Frontal cortex (tissue), 4 donors: Measurements from ENCODE around the gene MLST8. TPM values are rescaled to one million over a fixed set of nuclear protein-coding genes. Genes with fewer than 3 reads are reported as not detected.
A peak's percentile ranks its signal among the peaks of the same experiment; 100 is the strongest.

Experiments
- DNase-seq, 2 donors: peaks; one replicate each; pipeline ENCODE4 v3.0.0; 2012; ENCODE audit warnings: low spot score in 2 of 2
- FAIRE-seq: peaks from 2 replicates; lab custom pipeline; 2012; peaks lifted over from hg19 to GRCh38; lab: Jason Lieb, UNC
- total RNA-seq: library from RNA; depleted of rRNA; stranded (reverse); fragments of >200 nt; gene quantifications from one replicate; pipeline ENCODE4 v1.2.3, GENCODE V29; 2014
- donor health status: control.
- donor health status: control.
- donor health status: control.

MLST8 gene, protein sequence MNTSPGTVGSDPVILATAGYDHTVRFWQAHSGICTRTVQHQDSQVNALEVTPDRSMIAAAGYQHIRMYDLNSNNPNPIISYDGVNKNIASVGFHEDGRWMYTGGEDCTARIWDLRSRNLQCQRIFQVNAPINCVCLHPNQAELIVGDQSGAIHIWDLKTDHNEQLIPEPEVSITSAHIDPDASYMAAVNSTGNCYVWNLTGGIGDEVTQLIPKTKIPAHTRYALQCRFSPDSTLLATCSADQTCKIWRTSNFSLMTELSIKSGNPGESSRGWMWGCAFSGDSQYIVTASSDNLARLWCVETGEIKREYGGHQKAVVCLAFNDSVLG
- 6.9 TPM for total RNA-seq

- DNase-seq (peak; percentile 96 to 98), FAIRE-seq (no peak)
Measured at GRCh38 chr16:2205104-2205966, at the start of gene MLST8. Gene MLST8 (plus strand): TSS chr16:2205454. CDS start chr16:2206086, 632 bp downstream.

GRCh38 chr16:2155977-2156848 lies 49.0 kb upstream of the MLST8 start:
- no peak for DNase-seq
- FAIRE-seq: no peak

DNA sequence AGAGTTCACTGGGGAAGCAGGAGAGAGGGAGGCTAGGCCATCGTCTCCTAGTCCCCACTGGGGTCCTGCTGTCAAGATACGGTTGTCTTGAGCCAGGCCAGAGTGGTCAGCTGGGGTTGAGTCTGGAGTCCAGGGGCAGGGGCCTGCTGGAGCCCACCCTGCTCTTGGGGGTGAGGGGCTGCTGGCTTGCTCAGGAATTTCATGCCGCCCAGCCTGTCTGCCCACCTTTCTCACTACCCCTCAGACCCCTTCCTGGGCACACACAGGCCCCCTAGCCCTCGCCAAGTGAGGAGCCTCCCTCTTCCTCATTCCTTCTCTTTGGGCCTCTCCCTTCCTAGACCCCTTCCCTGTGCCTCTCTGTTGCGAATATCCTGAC lies 48.4 kb upstream of the MLST8 start:
- FAIRE-seq (no peak), DNase-seq (no peak)

- DNase-seq (no peak), FAIRE-seq (no peak)
Measured at GRCh38 chr16:2157480-2158261, 47.6 kb upstream of the MLST8 start.

DNA sequence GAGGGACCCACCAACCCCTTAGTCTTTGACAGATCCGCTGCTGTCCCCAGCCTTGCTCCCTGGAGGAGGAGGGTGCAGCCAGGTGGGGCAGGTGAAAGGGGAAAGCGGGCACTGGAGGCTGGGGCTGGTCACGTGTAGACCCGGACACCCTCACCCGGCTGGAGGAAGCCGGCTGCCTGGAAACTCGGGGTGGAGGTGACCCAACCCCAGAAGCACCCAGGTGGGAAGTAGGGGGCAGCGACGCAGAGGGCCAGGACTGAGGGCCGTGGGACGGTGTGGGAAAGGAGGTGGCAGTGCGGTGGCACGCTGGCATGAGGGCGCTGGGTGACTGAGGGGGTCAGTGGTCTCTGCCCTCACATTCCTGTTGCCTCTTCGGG lies 47.0 kb upstream of the MLST8 start:
- FAIRE-seq: no peak

DNA sequence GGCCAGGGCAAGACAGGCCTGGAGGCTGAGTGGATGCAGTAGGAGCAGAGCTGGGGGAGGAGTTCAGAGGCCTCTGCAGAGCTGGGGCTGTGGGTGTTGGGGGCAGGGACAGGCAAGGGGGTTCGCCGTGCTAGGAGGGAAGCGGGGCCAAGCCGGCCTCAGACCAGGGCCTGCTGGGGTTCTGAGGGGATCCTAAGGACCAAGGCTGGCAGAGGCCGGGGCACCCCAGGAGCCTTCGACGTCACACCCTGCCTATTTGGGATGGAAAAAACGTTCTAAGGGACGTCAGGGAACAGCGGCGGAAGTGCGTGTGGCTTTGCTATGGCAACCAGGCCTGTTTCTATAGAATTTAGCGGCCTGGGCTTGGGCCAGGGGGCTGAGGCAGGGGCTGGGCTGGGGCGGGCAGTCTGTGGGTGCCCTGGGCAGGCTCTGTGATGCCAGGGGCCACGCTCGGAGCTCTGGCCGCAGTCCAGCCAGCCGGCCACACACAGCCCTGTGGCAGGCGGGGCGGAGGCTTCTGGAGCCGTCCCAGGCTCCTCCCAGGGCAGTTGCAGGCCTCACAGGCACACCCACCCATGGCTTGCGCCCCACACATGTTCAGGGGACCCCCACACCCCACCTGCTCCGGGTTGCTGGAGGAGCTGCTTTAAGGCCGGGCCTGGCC lies 45.9 kb upstream of the MLST8 start:
- no peak for FAIRE-seq
- DNase-seq: peak; percentile 61 to 71

More for the DNA sequence above, 47.0 kb upstream of the MLST8 start:
- DNase-seq: no peak

DNA sequence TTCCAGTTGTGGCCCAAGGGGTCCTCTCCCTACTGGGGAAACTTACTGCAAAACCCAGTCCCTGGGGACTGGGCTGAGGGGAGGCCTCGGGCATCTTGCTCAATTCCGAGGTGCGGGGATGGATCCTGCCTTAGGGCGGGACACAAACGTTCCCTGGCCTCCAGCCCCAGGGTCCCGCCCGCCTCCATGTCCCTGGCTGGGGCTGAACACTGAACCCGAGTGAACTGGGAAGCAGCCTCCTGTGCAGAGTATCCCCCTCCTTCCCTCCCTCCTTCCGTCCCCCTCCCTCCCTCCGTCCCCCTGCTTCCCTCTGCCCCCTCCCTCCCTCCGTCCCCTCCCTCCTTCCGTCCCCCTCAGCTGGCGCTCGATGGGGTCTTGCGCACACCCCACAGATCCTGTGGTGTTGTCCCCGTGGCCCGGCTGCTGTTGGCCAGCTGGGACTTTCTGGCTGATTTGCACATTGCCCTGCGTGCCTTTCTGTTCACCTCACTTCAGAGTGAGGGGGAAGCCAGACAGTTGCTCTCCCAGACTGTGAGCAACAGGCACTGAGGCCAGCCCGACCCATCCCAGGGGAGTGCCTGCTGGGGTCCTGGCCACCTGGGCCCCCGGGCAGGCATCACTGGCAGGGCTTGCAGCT lies 44.2 kb upstream of the MLST8 start:
- FAIRE-seq (no peak), DNase-seq (no peak)

DNA sequence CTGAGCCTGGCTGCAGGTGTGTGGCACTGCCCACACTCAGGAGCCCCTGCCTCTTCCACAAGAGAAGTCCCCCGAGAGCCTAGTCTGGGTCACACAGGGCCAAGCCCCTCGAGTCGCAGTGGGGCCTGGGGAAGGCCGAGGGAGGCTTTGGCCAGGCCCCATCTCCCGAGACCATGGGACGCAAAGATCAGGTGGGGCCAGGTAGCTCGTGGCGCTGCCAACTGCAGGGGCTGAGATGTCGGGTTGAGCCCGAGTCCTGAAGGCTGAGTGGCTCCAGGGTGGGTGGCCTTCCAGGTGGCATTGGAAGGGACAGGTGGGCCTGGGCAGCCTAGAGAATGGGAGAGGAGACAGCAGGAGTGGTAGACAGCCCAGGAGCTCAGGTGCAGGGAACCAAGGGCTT lies 43.3 kb upstream of the MLST8 start:
- DNase-seq (no peak), FAIRE-seq (no peak)

GRCh38 chr16:2162676-2163118 lies 42.6 kb upstream of the MLST8 start:
- FAIRE-seq (no peak), DNase-seq (no peak)

DNA sequence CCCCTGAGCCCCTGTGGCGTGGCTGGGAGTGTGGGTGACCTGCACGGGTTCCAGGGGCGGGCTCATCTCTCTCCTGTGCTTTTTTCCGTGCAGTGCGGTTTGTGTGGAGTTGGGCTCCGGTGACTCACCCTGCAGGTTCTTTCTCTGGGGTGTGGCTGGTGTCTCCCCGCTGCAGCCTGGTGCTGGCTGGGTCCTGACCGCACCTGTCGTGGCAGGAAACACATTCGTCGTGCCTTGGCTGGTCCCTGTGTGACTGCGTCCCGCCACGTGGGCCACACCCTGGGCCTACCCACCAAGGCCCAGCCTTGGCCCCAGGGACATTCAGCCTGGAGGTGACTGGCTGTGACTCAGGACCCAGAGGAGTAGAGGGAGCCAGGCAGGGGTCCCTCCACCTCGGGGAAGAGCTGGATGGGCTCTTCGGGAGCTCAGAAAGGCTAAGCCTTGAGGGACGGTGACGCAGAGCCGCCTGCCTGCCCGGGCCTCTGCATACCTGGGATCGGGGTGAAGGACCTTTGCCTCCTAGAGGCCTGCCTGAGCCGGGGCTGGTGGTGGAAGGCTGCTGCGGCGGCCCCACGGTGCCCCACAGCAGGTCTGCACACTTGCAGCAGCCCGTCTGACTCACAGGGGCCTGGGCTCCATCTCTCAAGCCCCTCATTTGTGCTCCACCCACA lies 41.9 kb upstream of the MLST8 start:
- no peak for FAIRE-seq
- DNase-seq: no peak

DNA sequence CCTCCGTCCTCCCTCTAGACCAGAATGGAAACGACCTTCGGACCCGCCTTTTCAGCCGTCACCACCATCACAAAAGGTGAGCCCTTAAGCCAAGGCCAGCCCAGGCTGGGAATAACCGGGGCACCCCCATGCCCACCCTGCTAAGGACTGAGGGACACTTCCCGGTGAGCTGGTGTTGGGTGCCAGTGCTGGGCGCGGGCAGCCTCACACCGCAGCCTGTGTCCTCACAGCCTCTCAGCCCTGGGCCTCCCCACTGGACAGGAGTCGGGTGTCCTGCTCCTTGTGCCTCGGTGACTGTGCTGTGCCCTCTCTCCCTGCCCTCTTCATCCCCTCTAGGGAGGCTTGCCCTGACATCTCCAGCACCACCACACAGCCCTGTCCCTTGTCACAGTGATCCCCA lies 39.4 kb upstream of the MLST8 start:
- DNase-seq: no peak
- FAIRE-seq: no peak

- no peak for DNase-seq
- no peak for FAIRE-seq
Measured at GRCh38 chr16:2166263-2167067, 38.8 kb upstream of the MLST8 start.

DNA sequence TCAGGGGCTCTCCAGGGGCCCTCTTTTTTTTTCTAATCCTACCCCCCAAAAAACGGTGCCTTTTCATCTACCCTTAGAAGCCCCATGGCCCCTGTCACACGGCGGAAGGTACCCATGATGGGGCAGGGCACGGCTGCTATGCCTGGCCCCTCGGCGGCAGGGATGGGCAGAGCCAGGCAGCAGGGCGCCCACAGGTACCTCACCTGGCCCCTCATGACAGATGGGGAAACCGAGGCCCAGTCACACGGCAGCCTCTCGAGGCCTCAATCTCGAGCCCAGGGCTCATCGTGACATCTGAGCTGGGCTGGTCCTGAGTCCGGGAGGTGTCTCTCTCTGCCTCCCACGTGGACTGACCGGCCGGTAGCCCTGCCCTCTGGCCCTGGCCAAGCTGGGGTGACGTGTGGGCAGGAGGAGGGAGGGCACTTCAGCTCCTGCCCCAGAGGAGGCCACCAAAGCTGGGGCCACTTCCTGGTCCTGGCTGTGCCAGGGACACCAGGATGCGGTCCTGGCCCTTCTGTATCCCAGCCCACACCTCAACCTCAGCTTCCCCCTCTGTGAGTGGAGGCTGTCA lies 38.1 kb upstream of the MLST8 start:
- no peak for DNase-seq
- FAIRE-seq: no peak

- DNase-seq (peak in 1 of 2 donors; percentile 53), FAIRE-seq (no peak)
Measured at GRCh38 chr16:2170080-2170479, 35.2 kb upstream of the MLST8 start.

GRCh38 chr16:2170587-2171435 lies 34.4 kb upstream of the MLST8 start:
- FAIRE-seq (no peak), DNase-seq (no peak)

DNA sequence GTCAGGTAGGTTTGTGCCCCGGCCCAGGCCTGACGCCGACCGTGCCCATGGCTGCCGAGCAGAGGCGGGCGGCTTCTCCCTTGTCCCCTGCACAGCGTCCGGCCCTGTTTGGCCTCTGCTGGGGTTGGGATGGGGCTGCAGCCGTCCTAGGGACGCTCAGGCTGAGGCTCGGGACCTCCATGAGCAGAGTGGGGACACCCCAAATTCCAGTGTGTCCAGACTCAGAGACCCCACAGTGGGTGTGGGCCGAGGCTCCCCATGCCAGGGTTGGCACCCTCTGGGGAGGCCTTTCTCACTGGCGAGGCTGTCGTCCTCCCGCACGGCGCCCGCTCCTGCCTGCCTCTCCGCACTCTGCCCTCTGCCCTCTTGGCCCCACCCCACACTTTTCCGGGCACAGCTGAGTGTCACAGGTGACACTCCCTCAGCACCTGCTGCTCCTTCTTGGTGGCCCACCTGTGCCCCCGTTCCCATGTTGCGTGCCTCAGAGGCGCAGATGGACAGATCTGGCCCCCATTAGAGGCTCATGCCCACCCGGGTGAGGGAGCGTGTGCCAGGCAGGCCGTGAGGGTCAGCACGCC lies 33.6 kb upstream of the MLST8 start:
- DNase-seq (no peak), FAIRE-seq (no peak)
